ENCODE measurements around the gene NSG2. TPM values are rescaled to one million over a fixed set of nuclear protein-coding genes. Genes with fewer than 3 reads are reported as not detected.

Gene NSG2
- polyA plus RNA-seq, 3 donors: 0.13 to 0.46 TPM; not detected in 1

GRCh38 chr5:174056064-174056847 lies 10.8 kb downstream of the NSG2 start:
- no peak overlapping the region for H3K27ac ChIP-seq (ENCODE audit: low read depth, low read length)
- WGBS, 3 donors: 72 to 90% (median 77%) methylated on average over 4 of the region's 4 CpGs

GRCh38 chr5:174057206-174057605 lies 11.7 kb downstream of the NSG2 start:
- WGBS, 3 donors: 39 to 56% (median 44%) methylated on average over 6 of the region's 6 CpGs
- H3K27ac ChIP-seq (ENCODE audit: low read depth, low read length): no peak overlapping the region

DNA sequence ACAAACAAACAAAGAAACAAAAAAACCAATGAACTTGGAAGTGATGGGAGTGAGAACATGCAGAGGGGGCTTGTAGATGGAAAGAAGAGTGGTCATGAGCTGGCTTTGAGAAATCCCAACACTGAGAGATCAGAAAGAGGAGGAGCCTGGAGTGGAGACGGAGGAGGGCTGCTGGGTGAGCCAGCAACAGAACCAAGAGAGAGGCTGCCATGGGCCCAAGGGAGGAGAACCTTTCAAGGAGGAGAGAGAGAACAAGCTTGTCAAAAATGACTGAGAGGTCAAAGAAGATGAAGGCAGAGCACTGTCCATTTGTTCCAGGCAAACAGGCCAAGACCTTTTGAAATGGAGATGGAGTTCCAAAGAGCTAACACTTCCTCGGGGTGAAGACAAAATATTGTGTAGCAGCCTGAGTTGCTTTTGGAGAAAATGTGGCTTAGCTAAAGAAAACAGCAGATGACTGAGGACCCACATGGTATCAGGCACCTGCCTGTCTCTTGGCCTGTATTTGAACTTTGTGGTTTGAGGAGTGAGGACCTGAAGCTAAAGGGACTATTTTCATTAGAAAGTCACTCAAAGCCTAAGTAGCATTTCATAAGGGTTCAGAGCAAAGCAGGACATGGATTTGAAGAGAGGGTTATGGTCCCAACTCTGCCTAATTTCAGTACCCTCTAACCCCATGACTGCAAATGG lies 13.1 kb downstream of the NSG2 start:
- no peak overlapping the region for H3K27ac ChIP-seq (ENCODE audit: low read depth, low read length)
- WGBS, 3 donors: 58 to 85% (median 69%) methylated on average over 2 of the region's 2 CpGs

DNA sequence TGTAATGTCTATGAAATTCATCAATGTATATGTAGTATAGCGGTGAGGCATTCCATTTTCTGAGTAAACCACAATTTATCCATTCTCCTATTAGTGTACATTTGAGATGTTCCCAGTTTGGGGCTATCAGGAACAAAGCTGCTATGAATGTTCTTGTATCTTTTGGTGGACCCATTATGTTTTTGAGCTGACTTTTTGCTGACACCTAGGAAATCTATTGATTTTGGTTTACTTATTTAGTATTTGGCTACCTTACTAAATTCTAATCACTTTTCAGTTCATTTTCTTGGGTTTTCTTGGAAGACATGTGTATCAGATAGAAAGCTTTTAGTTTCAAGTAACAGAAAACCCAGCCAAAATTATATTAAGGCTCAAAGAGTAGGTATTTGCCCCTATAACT lies 13.7 kb downstream of the NSG2 start:
- 89 to 98% (median 93%) methylated on average over 1 of the region's 1 CpG for WGBS, 3 donors
- H3K27ac ChIP-seq (ENCODE audit: low read depth, low read length): no peak overlapping the region

- no peak overlapping the region for H3K27ac ChIP-seq (ENCODE audit: low read depth, low read length)
Measured at GRCh38 chr5:174063082-174063756, 17.7 kb downstream of the NSG2 start.

- H3K27ac ChIP-seq (ENCODE audit: low read depth, low read length): no peak overlapping the region
- 54 to 74% (median 63%) methylated on average over 8 of the region's 8 CpGs for WGBS, 3 donors
Measured at GRCh38 chr5:174064171-174064570, 18.7 kb downstream of the NSG2 start.

DNA sequence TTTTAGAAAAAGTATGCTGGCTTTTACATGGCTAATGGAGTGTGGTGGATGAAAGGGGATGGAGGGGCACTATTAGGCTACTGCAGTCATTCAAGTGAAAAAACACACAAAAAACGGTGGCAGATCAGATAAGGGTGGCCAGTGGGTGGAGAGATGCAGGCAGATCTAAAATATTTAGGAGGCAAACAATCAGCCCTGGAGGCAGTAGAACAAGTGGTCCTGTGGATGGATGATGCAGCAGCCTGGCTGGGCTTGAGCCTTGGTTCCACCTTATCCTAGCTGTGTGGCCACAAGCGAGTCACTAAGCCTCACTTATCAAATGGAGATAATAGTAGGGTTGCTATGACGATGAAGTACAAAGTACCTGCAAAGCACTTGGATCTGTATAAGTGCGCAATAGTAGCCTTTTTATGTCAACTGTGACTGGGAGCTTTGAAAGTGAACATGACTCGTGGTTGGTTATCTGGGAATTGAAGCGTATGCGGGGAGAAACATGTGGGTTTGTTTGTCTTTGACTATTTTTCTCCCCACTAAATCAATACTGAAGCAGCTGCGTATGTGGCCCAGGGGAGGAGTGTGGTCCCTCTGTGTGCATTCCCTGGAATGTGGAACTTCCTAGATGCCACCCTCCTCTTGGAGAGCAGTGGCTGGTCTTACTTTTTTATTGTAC lies 20.2 kb downstream of the NSG2 start:
- 20 to 67% (median 62%) methylated on average over 8 of the region's 8 CpGs for WGBS, 3 donors

DNA sequence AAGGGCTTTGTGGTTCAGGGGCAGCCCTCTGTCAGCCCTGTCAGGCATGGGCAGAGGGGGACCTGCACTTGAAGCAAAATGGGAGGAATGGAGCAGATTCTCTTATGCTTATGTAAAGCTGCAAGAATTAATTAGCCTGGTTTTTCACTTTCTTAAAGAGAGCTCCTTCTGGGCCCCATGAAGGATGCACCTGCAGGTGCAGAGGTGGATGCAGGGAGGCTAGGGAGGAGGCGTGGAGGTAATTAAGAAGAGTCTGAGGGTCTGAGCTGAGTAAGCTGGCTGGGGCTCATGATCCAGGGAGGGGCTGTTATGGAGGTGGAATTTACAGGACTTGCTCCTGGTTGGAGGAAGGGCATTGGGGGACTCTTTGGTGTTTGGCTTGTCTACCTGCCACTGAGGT lies 22.0 kb downstream of the NSG2 start:
- WGBS, 3 donors: 88 to 91% (median 89%) methylated on average over 1 of the region's 1 CpG

More for the DNA sequence above, 20.2 kb downstream of the NSG2 start:
- H3K27ac ChIP-seq (ENCODE audit: low read depth, low read length): no peak overlapping the region

GRCh38 chr5:174071484-174071883 lies 26.0 kb downstream of the NSG2 start:
- 89 to 93% (median 91%) methylated on average over 8 of the region's 8 CpGs for WGBS, 3 donors
- no peak overlapping the region for H3K27ac ChIP-seq (ENCODE audit: low read depth, low read length)

More for the DNA sequence above, 22.0 kb downstream of the NSG2 start:
- no peak overlapping the region for H3K27ac ChIP-seq (ENCODE audit: low read depth, low read length)

DNA sequence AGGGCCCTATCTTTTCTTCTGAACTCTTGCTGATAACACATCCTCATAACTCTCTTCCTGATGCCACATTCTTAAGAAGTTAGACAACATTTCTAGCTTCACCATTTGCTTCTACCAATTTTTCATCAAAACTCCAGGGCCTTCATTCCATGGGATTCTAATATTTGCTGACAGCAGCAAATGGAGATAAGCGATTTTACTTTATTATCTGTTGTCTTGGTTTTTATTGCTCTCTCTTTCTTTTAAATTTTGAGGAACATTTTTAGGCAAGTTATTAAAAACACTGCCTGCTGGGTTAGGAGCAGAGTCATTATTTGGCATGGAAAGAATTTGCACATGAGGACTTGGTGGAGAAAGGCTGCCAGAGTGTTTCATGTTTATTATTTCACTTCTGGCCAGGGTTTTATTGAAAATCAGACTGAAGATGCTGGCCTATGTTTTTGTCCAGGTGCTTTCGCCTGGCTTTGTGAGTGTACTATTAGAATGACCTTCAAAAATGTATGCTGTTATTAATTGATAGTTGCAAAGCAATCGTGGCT lies 27.7 kb downstream of the NSG2 start:
- 53 to 73% (median 59%) methylated on average over 3 of the region's 3 CpGs for WGBS, 3 donors

DNA sequence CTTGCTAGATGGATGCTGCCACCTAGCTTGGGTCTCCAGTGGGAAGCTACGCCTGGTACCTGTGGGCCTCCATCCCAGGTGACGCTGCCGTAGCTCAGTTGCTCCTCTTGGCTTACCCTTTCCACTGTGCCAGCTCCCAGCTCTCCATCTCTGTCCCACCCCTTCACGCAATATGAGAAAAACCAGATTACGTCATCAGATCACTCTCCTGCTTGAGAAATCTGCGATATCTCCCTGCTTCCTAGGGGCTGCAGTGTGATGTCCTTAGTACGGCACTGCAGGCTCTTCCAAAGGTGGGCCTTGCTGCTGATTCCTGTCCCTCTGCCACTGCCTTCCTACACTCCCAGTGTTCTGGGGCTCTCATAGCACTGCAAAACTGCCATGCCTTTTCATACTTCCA lies 28.9 kb downstream of the NSG2 start:
- WGBS, 3 donors: 89 to 97% (median 90%) methylated on average over 7 of the region's 7 CpGs
- H3K27ac ChIP-seq (ENCODE audit: low read depth, low read length): no peak overlapping the region

More for the DNA sequence above, 27.7 kb downstream of the NSG2 start:
- no peak overlapping the region for H3K27ac ChIP-seq (ENCODE audit: low read depth, low read length)

- WGBS, 3 donors: 57 to 63% (median 62%) methylated on average over 3 of the region's 3 CpGs
- no peak overlapping the region for H3K27ac ChIP-seq (ENCODE audit: low read depth, low read length)
Measured at GRCh38 chr5:174078416-174078815, 32.9 kb downstream of the NSG2 start.

- WGBS, 3 donors: 95 to 96% (median 95%) methylated on average over 2 of the region's 2 CpGs
- no peak overlapping the region for H3K27ac ChIP-seq (ENCODE audit: low read depth, low read length)
Measured at GRCh38 chr5:174082286-174082685, 36.8 kb downstream of the NSG2 start.

DNA sequence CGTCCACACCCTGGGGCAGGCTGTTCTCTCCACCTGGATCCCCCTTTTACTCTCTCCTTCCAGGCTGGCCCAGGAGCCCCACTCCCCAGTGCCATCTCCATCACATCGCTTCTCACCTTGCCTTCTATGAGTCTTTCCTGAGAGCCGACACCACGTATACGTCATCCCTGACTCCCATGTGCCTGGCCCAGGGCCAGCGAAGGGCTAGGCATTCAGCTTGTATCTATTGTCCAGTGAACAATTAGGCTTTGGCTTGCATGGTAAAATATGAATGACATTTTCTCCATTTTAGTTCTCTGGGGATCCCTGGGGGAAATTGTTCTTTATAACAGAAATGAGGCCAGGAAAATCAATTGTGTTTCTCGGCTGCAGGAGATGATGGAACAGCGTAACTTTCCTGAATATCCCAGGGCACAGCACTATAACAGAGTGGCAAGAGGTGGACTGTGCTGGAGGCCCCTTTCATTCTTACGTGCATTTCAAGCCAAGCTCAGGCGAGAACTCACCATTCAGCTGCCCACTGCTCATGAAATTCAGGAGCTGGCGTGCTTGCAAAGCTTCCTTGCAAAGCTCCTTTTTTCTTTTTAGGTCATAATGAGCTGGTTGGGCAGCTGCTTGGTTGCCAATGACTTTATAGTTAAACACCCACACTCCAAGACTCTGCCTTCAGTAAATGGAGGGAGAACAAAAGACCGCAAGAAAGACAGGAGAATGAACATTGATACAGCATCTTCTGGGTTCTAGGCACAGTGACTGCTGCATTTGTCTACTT lies 37.7 kb downstream of the NSG2 start:
- 69 to 76% (median 73%) methylated on average over 12 of the region's 12 CpGs for WGBS, 3 donors
- H3K27ac ChIP-seq (ENCODE audit: low read depth, low read length): no peak overlapping the region

GRCh38 chr5:174084691-174085154 lies 39.2 kb downstream of the NSG2 start:
- no peak overlapping the region for H3K27ac ChIP-seq (ENCODE audit: low read depth, low read length)
- WGBS, 3 donors: 61 to 80% (median 72%) methylated on average over 8 of the region's 8 CpGs

DNA sequence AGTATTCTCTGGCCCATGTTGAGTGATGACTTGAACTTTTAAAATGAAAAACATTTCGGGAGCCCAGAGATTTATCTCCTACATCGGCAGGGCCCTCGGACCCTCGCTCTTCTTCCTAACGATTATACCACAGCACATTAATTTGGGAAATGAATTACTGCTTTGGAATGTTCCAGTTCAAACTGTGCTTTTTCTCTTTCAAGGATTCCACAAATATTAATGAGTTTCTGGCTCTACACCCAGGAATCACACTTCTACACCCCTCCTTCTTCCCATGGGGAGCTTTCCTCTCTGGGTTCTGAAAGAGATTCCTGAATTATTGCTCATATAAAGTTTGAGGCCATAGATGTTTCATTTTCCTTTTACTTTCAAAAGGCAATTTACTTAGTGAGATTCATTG lies 41.2 kb downstream of the NSG2 start:
- no peak overlapping the region for H3K27ac ChIP-seq (ENCODE audit: low read depth, low read length)
- 77 to 81% (median 79%) methylated on average over 5 of the region's 5 CpGs for WGBS, 3 donors

GRCh38 chr5:174087783-174088182 lies 42.3 kb downstream of the NSG2 start:
- WGBS, 3 donors: 91 to 96% (median 94%) methylated on average over 1 of the region's 1 CpG
- H3K27ac ChIP-seq (ENCODE audit: low read depth, low read length): no peak overlapping the region

GRCh38 chr5:174090129-174090528 lies 44.6 kb downstream of the NSG2 start:
- 73 to 83% (median 76%) methylated on average over 10 of the region's 10 CpGs for WGBS, 3 donors
- no peak overlapping the region for H3K27ac ChIP-seq (ENCODE audit: low read depth, low read length)
